Right lobe of liver (tissue), 4 donors: ENCODE data around the gene IARS2.
"Not testable (repeated sequence)": the region's sequence is repeated elsewhere in the genome, so short reads cannot be mapped to it uniquely, and the experiment has no call there.

Experiments used
- POLR2A ChIP-seq: fragments of 450-650 bp; IDR thresholded peaks from one replicate; pipeline ENCODE4 v1.6.1; 2017; ENCODE audit warnings: antibody characterized with exemption, mild to moderate bottlenecking
- TF ChIP-seq, protein P1 (sequence below), 4 donors: fragments of 200-600 bp in 3 of 4; fragments of 450-650 bp in 1 of 4; IDR thresholded peaks; one replicate each; pipeline versions ENCODE4 v1.5.1 to v1.8.0; 2016 to 2022; ENCODE audit warnings: antibody characterized with exemption in 4 of 4, mild to moderate bottlenecking in 2 of 4
- donor health status: DM: no; HTN: no; CAD: no.
- donor health status: DM: no; HTN: no; CAD: no.
- donor health status: DM: no; HTN: yes; CAD: no.

DNA sequence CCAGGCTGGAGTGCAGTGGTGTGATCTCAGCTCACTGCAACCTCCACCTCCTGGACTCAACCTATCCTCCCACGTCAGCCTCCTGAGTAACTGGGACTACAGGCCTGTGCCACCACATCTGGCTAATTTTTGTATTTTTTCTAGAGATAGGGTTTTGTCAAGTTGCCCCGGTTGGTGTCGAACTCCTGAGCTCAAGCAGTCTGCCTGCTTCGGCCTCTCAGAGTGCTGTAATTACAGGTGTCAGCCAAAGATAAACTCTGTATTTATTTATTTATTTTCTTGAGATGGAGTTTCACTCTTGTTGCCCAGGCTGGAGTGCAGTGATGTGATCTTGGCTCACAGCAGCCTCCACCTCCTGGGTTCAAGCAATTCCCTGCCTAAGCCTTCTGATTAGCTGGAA is 18.7 kb downstream of the IARS2 start:
- TF ChIP-seq, protein P1, sequence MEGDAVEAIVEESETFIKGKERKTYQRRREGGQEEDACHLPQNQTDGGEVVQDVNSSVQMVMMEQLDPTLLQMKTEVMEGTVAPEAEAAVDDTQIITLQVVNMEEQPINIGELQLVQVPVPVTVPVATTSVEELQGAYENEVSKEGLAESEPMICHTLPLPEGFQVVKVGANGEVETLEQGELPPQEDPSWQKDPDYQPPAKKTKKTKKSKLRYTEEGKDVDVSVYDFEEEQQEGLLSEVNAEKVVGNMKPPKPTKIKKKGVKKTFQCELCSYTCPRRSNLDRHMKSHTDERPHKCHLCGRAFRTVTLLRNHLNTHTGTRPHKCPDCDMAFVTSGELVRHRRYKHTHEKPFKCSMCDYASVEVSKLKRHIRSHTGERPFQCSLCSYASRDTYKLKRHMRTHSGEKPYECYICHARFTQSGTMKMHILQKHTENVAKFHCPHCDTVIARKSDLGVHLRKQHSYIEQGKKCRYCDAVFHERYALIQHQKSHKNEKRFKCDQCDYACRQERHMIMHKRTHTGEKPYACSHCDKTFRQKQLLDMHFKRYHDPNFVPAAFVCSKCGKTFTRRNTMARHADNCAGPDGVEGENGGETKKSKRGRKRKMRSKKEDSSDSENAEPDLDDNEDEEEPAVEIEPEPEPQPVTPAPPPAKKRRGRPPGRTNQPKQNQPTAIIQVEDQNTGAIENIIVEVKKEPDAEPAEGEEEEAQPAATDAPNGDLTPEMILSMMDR (IDR thresholded peaks at IDR 0.05): not testable (repeated sequence)
- TF ChIP-seq POLR2A: not testable (repeated sequence)
